H1 (cell line): Measurements from ENCODE around the gene TYMS. TPM values are rescaled to one million over a fixed set of nuclear protein-coding genes. Genes with fewer than 3 reads are reported as not detected.

Source experiments
- CTCF ChIA-PET: fragments of 300-600 bp; sonication (Branson Sonifier 250); formaldehyde crosslinking; loops from one replicate; lab custom pipeline; 2021; ENCODE audit not compliant: partially characterized antibody; lab: Charles Lee
- POLR2A ChIA-PET: fragments of 300-600 bp; sonication (Branson Sonifier 250); formaldehyde crosslinking; loops from one replicate; lab custom pipeline; 2021; ENCODE audit warnings: inconsistent platforms; ENCODE audit not compliant: partially characterized antibody; lab: Charles Lee
- DNase-seq, 2 experiments: peaks; one replicate each; pipeline versions ENCODE4 v3.0.0 to v3.0.0-alpha.2; 2010 to 2022; ENCODE audit warnings: low spot score in 2 of 2, low read depth in 1 of 2, mixed read lengths in 1 of 2
- FAIRE-seq: peaks from 2 replicates; lab custom pipeline; 2011; peaks lifted over from hg19 to GRCh38; lab: Jason Lieb, UNC
- H2AFZ ChIP-seq: 2 replicates; pipeline ENCODE4 v1.8.1; 2012; ENCODE audit warnings: low read length, inconsistent platforms
- H2AK5ac ChIP-seq: 2 replicates; pipeline ENCODE4 v1.6.1; 2013; ENCODE audit warnings: low read depth, low read length
- H2BK120ac ChIP-seq: replicated peaks from 2 replicates; pipeline ENCODE3; 2013; ENCODE audit warnings: low read depth, low read length, inconsistent platforms
- H2BK12ac ChIP-seq: 2 replicates; pipeline ENCODE4 v1.6.1; 2013; ENCODE audit warnings: low read depth, low read length
- H2BK15ac ChIP-seq: 2 replicates; pipeline ENCODE4 v1.6.1; 2013; ENCODE audit warnings: low read length
- H2BK20ac ChIP-seq: 2 replicates; pipeline ENCODE4 v1.6.1; 2013; ENCODE audit warnings: low read length
- H2BK5ac ChIP-seq: 2 replicates; pipeline ENCODE4 v1.6.1; 2013; ENCODE audit warnings: low read depth, low read length
- H3K14ac ChIP-seq: 2 replicates; pipeline ENCODE4 v1.6.1; 2013; ENCODE audit warnings: inconsistent platforms; ENCODE audit not compliant: insufficient read length
- H3K18ac ChIP-seq: 2 replicates; pipeline ENCODE4 v1.6.1; 2013; ENCODE audit warnings: low read length; ENCODE audit errors: extremely low read depth
- H3K23ac ChIP-seq: 2 replicates; pipeline ENCODE4 v1.6.1; 2013; ENCODE audit warnings: inconsistent platforms; ENCODE audit not compliant: insufficient read length
- H3K23me2 ChIP-seq: 2 replicates; pipeline ENCODE4 v1.6.1; 2013; ENCODE audit warnings: low read depth, low read length
- H3K27ac ChIP-seq: 2 replicates; pipeline ENCODE4 v1.6.1; 2011; ENCODE audit warnings: low read depth, low read length, inconsistent platforms
- H3K27me3 ChIP-seq, 4 experiments: replicated peaks in 1 of 4; 1 replicate in 1 of 4; 2 replicates in 3 of 4; pipeline versions ENCODE4 v1.6.1 to v1.8.1; 2011 to 2013; ENCODE audit warnings: low read length in 3 of 4, mild to moderate bottlenecking in 3 of 4, inconsistent platforms in 2 of 4, mixed read lengths in 2 of 4, moderate library complexity in 1 of 4; ENCODE audit not compliant: control insufficient read depth in 3 of 4, insufficient read depth in 3 of 4; ENCODE audit errors: extremely low read depth in 1 of 4
- H3K36me3 ChIP-seq, 4 experiments: 2 replicates each; pipeline versions ENCODE4 v1.6.1 to v1.8.1; 2011 to 2013; ENCODE audit warnings: mild to moderate bottlenecking in 4 of 4, low read length in 3 of 4, moderate library complexity in 2 of 4, control low read depth in 1 of 4, inconsistent platforms in 1 of 4; ENCODE audit not compliant: insufficient read depth in 4 of 4, control insufficient read depth in 2 of 4
- H3K4ac ChIP-seq: replicated peaks from 2 replicates; pipeline ENCODE3; 2013; ENCODE audit warnings: low read length, low read depth, mixed read lengths, inconsistent platforms; ENCODE audit not compliant: insufficient read length
- H3K4me1 ChIP-seq, 4 experiments: replicated peaks in 1 of 4; 1 replicate in 1 of 4; 2 replicates in 3 of 4; pipeline versions ENCODE4 v1.6.1 to v1.8.1; 2011 to 2013; ENCODE audit warnings: low read length in 3 of 4, inconsistent platforms in 2 of 4, mixed read lengths in 1 of 4; ENCODE audit not compliant: insufficient read depth in 4 of 4, control insufficient read depth in 3 of 4
- H3K4me2 ChIP-seq, 2 experiments: 2 replicates each; pipeline versions ENCODE4 v1.6.1 to v1.8.1; 2011 to 2013; ENCODE audit warnings: low read depth in 2 of 2, low read length in 2 of 2, control low read depth in 1 of 2, inconsistent platforms in 1 of 2, mild to moderate bottlenecking in 1 of 2; ENCODE audit not compliant: insufficient read depth in 1 of 2
- H3K4me3 ChIP-seq, 4 experiments: fragments of 200-600, 300-600 bp in 1 of 4; sonication (generic), shearing (Covaris generic), sonication (Bioruptor Twin) in 1 of 4; 2 replicates each; pipeline versions ENCODE4 v1.5.1 to v1.8.1; 2011 to 2016; ENCODE audit warnings: low read length in 4 of 4, low read depth in 3 of 4, control low read depth in 2 of 4, inconsistent platforms in 2 of 4, mild to moderate bottlenecking in 2 of 4, mixed read lengths in 1 of 4, moderate library complexity in 1 of 4; ENCODE audit not compliant: insufficient read depth in 2 of 4; ENCODE audit errors: extremely low read depth in 1 of 4
- H3K56ac ChIP-seq: replicated peaks from 2 replicates; pipeline ENCODE3; 2013; ENCODE audit warnings: low read depth, mild to moderate bottlenecking, mixed read lengths, low read length, inconsistent platforms; ENCODE audit not compliant: insufficient read length
- H3K79me1 ChIP-seq: 2 replicates; pipeline ENCODE4 v1.6.1; 2013; ENCODE audit warnings: low read depth, low read length, control low read depth
- H3K79me2 ChIP-seq, 2 experiments: 2 replicates each; pipeline versions ENCODE4 v1.6.1 to v1.8.1; 2012 to 2013; ENCODE audit warnings: low read length in 2 of 2, mild to moderate bottlenecking in 2 of 2, inconsistent platforms in 1 of 2; ENCODE audit not compliant: insufficient read depth in 2 of 2, control insufficient read depth in 1 of 2
- H3K9ac ChIP-seq, 4 experiments: replicated peaks in 1 of 4; 1 replicate in 1 of 4; 2 replicates in 3 of 4; pipeline versions ENCODE4 v1.6.1 to v1.8.1; 2011 to 2013; ENCODE audit warnings: low read depth in 3 of 4, low read length in 3 of 4, control low read depth in 2 of 4, mild to moderate bottlenecking in 2 of 4, moderate library complexity in 2 of 4, inconsistent platforms in 1 of 4; ENCODE audit errors: extremely low read depth in 1 of 4
- H3K9me3 ChIP-seq, 2 experiments: 2 replicates each; pipeline versions ENCODE4 v1.6.1 to v1.8.1; 2012 to 2013; ENCODE audit warnings: mild to moderate bottlenecking in 2 of 2, moderate library complexity in 2 of 2, control low read depth in 1 of 2, inconsistent platforms in 1 of 2, low read depth in 1 of 2, low read length in 1 of 2, mixed read lengths in 1 of 2; ENCODE audit not compliant: insufficient read depth in 2 of 2
- H4K20me1 ChIP-seq, 2 experiments: replicated peaks in 1 of 2; 2 replicates each; pipeline versions ENCODE3 to v1.8.1; 2011 to 2013; ENCODE audit warnings: inconsistent platforms in 2 of 2, low read length in 2 of 2, mild to moderate bottlenecking in 1 of 2; ENCODE audit not compliant: insufficient read depth in 2 of 2, control insufficient read depth in 1 of 2
- H4K5ac ChIP-seq: 2 replicates; pipeline ENCODE4 v1.6.1; 2013; ENCODE audit warnings: low read length, low read depth, mixed read lengths, inconsistent platforms; ENCODE audit not compliant: insufficient read length
- H4K8ac ChIP-seq: 2 replicates; pipeline ENCODE4 v1.8.0; 2013; ENCODE audit warnings: mild to moderate bottlenecking, moderate library complexity, low read length, inconsistent platforms; ENCODE audit not compliant: insufficient read depth; ENCODE audit errors: extremely low read depth
- H4K91ac ChIP-seq: replicated peaks from 2 replicates; pipeline ENCODE3; 2013; ENCODE audit warnings: low read length, mixed read lengths, inconsistent platforms; ENCODE audit not compliant: insufficient read length
- ASH2L ChIP-seq: fragments of 200-600, 300-600 bp; sonication (generic); IDR thresholded peaks from one replicate; pipeline ENCODE4 v1.7.1; 2017; ENCODE audit warnings: low read length
- YY1 ChIP-seq: IDR thresholded peaks from 2 replicates; pipeline ENCODE4 v1.6.1; 2011; ENCODE audit warnings: low read depth, mild to moderate bottlenecking, low read length
- WGBS, 2 experiments: shearing (Covaris generic) in 1 of 2; methylation state at CpG; one replicate each; pipeline versions ENCODE4 v1.1.6 to v1.1.7; 2013 to 2015; ENCODE audit warnings: low lambda C conversion rate in 2 of 2, mixed read lengths in 2 of 2, inconsistent platforms in 1 of 2, low coverage in 1 of 2, missing lambda C conversion rate in 1 of 2; ENCODE audit not compliant: insufficient replicate concordance in 2 of 2, insufficient coverage in 1 of 2, insufficient read length in 1 of 2; ENCODE audit errors: extremely low coverage in 1 of 2, missing lambda C conversion rate in 1 of 2; 5-methylcytosine and 5-hydroxymethylcytosine counted together
- polyA plus RNA-seq, 7 experiments: library from polyadenylated mRNA; depleted of rRNA in 3 of 7; stranded (reverse) in 5 of 7; unstranded in 2 of 7; fragments of >200 nt in 5 of 7; fragments of 200-250 nt in 2 of 7; gene quantifications; 1 replicate in 5 of 7; 2 replicates in 1 of 7; 4 replicates in 1 of 7; pipeline versions ENCODE4 v1.2.1 to v1.2.3, GENCODE V29; 2011 to 2013; ENCODE audit warnings: missing spikeins in 2 of 7, mixed read lengths in 2 of 7
- total RNA-seq: library from RNA; stranded (reverse); fragmentation: NEBNext Ultra II Directional; extraction: Animal tissue kit (Norgen Biotek cat#: 25700); gene quantifications from 2 replicates; pipeline ENCODE4 v1.2.1, GENCODE V29; 2021

Gene TYMS
- total and polyA plus RNA-seq, 2 of the 8 experiments (the other 6 are each of a cell fraction or from before 2014, with no cell fraction given) = 91.9 to 110 TPM

DNA sequence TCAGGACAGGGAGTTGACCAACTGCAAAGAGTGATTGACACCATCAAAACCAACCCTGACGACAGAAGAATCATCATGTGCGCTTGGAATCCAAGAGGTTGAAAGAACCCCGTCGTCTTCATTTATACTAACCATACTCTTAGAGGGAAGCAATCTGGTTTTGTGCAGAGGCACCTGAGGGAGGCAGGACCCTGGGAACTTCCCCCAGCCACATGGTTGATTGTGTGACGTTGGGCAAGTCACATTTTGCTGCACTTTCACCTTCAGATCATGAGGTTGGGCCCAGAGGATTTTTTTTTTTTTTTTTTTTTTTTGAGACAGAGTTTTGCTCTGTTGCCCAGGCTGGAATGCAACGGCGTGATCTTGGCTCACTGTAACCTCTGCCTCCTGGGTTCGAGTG is 11.6 kb downstream of the TYMS start:
- H3K27ac ChIP-seq = no peak overlapping the region

More for the DNA sequence above, 11.6 kb downstream of the TYMS start:
- Histone ChIP-seq H2BK5ac (no peak overlapping the region), H4K20me1 (peaks cover 4 to 12% of the 10 kb centered on the region in 2 experiments), H2AFZ (no peak overlapping the region), H3K23ac (no peak overlapping the region), H3K79me1 (peaks cover 4% of the 10 kb centered on the region; the same call in 1 of the 2 replicates), H3K4me3 (no peak overlapping the region), H4K91ac (no peak overlapping the region), H3K14ac (no peak overlapping the region), H2BK15ac (no peak overlapping the region), H4K5ac (no peak overlapping the region), H3K36me3 (peaks cover 9 to 58% (median 47%) of the 10 kb centered on the region in 4 experiments), H3K79me2 (peaks cover 0 to 13% of the 10 kb centered on the region in 2 experiments; a peak in 2 of 4 replicates), H2BK120ac (no peak overlapping the region), H3K4me1 (no peaks in the 10 kb centered on the region), H3K56ac (no peak overlapping the region), H3K4ac (no peak overlapping the region), H3K4me2 (no peak overlapping the region), H2BK20ac (no peak overlapping the region), H4K8ac (no peak overlapping the region), H3K9ac (no peak overlapping the region), H2AK5ac (no peak overlapping the region), H3K9me3 (no peaks in the 10 kb centered on the region), H3K23me2 (peaks cover 3% of the 10 kb centered on the region; the same call in 1 of the 2 replicates), H3K27me3 (no peaks in the 10 kb centered on the region), H3K18ac (no peak overlapping the region), H2BK12ac (no peak overlapping the region)
- ChIA-PET POLR2A (interaction anchor here (0.9 to 1.3 kb wide), 3 partner anchors 12 to 43 kb away, joined by 3 to 5 read pairs (median 4); partner anchors contain the start of gene ENOSF1), CTCF (interaction anchor here (0.6 to 2.6 kb wide), 2 partner anchors 11 to 44 kb away, joined by 3 to 9 read pairs; no protein-coding TSS in a partner anchor)
- no peak for FAIRE-seq
- no peak for DNase-seq
- TF ChIP-seq ASH2L = no peak
- TF ChIP-seq YY1 = no peak
- WGBS, 2 experiments = 92% methylated on average over 8 of the region's 8 CpGs; no CpG with 5 or more reads in 1 of the 2 experiments
